ENCODE data around the gene XRCC1.

DNA sequence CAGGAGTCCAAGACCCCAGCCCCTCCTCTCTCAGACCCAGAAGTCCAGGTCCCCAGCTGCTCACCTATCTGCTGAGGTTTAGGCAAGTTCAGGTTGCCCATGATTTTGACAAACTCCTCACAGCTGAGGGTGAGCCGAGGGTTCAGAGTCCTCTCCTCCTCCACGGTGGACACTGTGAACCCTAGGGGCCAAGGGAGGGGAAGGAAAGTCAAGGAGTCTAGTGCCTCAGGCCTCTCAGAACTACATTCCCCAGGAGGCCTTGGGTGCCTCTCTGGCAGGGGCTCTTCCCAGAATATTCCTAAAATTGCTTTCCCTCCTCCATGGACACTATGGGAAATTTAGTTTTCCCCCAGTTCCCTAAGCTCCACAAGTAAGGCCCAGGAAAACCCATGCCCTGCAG, 67.4 kb downstream of the XRCC1 start:
- TF ChIP-seq POLR2A (conservative IDR thresholded peaks at IDR 0.05) (no peak), SMAD4 (CRISPR knock-in tag; conservative IDR thresholded peaks at IDR 0.05) (no peak)
- TF ChIP-seq, protein P1, sequence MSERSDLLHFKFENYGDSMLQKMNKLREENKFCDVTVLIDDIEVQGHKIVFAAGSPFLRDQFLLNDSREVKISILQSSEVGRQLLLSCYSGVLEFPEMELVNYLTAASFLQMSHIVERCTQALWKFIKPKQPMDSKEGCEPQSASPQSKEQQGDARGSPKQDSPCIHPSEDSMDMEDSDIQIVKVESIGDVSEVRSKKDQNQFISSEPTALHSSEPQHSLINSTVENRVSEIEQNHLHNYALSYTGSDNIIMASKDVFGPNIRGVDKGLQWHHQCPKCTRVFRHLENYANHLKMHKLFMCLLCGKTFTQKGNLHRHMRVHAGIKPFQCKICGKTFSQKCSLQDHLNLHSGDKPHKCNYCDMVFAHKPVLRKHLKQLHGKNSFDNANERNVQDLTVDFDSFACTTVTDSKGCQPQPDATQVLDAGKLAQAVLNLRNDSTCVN (CRISPR knock-in tag; IDR thresholded peaks at IDR 0.05), result no peak
